Peyer's patch (tissue), 4 donors: Measurements from ENCODE around the gene NMT2. TPM values are rescaled to one million over a fixed set of nuclear protein-coding genes. Genes with fewer than 3 reads are reported as not detected.

Source experiments
- DNase-seq, 3 donors: peaks; one replicate each; pipeline ENCODE4 v3.0.0-alpha.2; 2017 to 2019
- H3K27ac ChIP-seq, 4 donors: fragments of 200-600 bp; sonication (generic); one replicate each; pipeline ENCODE4 v1.5.1; 2016 to 2019
- H3K27me3 ChIP-seq, 2 donors: fragments of 200-600 bp; sonication (generic); one replicate each; pipeline ENCODE4 v1.5.1; 2019
- H3K36me3 ChIP-seq, 3 donors: fragments of 200-600 bp; sonication (generic); one replicate each; pipeline ENCODE4 v1.5.1; 2016 to 2019
- H3K4me1 ChIP-seq, 4 donors: fragments of 200-600 bp; sonication (generic); one replicate each; pipeline ENCODE4 v1.5.1; 2016 to 2019
- H3K4me3 ChIP-seq, 4 donors: fragments of 200-600 bp; sonication (generic); 1 replicate in 3 of 4; 2 replicates in 1 of 4; pipeline ENCODE4 v1.5.1; 2016 to 2019; ENCODE audit warnings: mild to moderate bottlenecking in 1 of 4
- H3K9me3 ChIP-seq, 4 donors: fragments of 200-600 bp; sonication (generic); one replicate each; pipeline ENCODE4 v1.5.1; 2016 to 2019; ENCODE audit warnings: mild to moderate bottlenecking in 1 of 4
- POLR2A ChIP-seq, 2 donors: fragments of 450-650 bp; IDR thresholded peaks; one replicate each; pipeline ENCODE4 v1.5.1; 2017; ENCODE audit warnings: antibody characterized with exemption in 2 of 2, mild to moderate bottlenecking in 2 of 2, moderate library complexity in 2 of 2
- total RNA-seq, 4 donors: library from RNA; depleted of rRNA; stranded (reverse); fragments of >200 nt; gene quantifications; one replicate each; pipeline ENCODE4 v1.1.0, GENCODE V29; 2016
- TF ChIP-seq, protein P1 (sequence below), 6 experiments: fragments of 450-650 bp in 4 of 6; fragments of 200-600 bp in 2 of 6; sonication (generic) in 1 of 6; IDR thresholded peaks; one replicate each; pipeline ENCODE4 v1.5.1; 2017 to 2019; ENCODE audit warnings: antibody characterized with exemption in 6 of 6, mild to moderate bottlenecking in 3 of 6, moderate library complexity in 1 of 6

Gene NMT2
- total RNA-seq, 4 donors from 2014 or later, result 13.2 to 27.9 (median 20.8) TPM

- H3K36me3 ChIP-seq, result no peaks in the 10 kb centered on the region
- no peak overlapping the region for H3K4me3 ChIP-seq
- no peaks in the 10 kb centered on the region for H3K27me3 ChIP-seq
- DNase-seq, result no peak
- no peaks in the 10 kb centered on the region for H3K9me3 ChIP-seq
- no peak overlapping the region for H3K27ac ChIP-seq
- no peaks in the 10 kb centered on the region for H3K4me1 ChIP-seq
- no peak for TF ChIP-seq POLR2A (IDR thresholded peaks at IDR 0.05)
- TF ChIP-seq, protein P1, sequence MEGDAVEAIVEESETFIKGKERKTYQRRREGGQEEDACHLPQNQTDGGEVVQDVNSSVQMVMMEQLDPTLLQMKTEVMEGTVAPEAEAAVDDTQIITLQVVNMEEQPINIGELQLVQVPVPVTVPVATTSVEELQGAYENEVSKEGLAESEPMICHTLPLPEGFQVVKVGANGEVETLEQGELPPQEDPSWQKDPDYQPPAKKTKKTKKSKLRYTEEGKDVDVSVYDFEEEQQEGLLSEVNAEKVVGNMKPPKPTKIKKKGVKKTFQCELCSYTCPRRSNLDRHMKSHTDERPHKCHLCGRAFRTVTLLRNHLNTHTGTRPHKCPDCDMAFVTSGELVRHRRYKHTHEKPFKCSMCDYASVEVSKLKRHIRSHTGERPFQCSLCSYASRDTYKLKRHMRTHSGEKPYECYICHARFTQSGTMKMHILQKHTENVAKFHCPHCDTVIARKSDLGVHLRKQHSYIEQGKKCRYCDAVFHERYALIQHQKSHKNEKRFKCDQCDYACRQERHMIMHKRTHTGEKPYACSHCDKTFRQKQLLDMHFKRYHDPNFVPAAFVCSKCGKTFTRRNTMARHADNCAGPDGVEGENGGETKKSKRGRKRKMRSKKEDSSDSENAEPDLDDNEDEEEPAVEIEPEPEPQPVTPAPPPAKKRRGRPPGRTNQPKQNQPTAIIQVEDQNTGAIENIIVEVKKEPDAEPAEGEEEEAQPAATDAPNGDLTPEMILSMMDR (IDR thresholded peaks at IDR 0.05), result no peak
These were observed 20.1 kb upstream of the NMT2 start for GRCh38 chr10:15188603-15189002.

DNA sequence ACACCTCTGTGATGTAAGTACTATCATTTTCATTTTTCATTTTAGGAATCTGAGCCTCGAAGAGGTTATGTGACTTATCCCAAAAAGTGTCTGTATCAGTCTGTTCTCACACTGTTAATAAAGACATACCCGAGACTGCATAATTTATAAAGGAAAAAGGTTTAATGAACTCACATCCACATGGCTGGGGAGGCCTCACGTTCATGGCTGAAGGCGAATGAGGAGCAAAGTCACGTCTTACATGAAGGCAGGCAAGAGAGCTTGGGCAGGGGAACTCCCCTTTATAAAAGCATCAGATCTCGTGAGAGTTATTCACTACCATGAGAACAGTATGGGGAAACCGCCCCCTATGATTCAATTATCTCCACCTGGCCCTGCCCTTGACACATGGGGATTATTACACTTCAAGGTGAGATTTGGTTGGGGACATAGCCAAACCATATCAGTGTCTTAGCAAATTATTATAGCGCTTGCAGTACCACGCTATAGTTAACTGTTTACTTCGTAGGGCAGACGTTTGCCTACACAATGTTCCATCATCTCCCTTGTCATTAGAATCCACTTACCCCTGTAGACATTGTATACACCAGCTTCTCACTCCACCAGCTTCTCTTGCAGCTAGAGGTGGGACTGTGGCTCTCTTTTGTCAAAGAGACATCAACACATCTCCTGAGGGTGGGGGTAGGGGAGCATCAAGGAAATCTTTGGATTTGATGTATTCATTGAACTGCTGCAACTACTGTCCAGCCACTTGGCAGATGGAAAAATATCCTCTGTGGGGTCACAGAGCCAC lies 15.4 kb upstream of the NMT2 start:
- Histone ChIP-seq H3K4me3 (no peak overlapping the region), H3K27ac (no peak overlapping the region), H3K27me3 (no peaks in the 10 kb centered on the region), H3K36me3 (no peaks in the 10 kb centered on the region), H3K4me1 (no peaks in the 10 kb centered on the region), H3K9me3 (no peaks in the 10 kb centered on the region)
- DNase-seq, result no peak
- TF ChIP-seq, protein P1 (IDR thresholded peaks at IDR 0.05), result no peak
- TF ChIP-seq POLR2A (IDR thresholded peaks at IDR 0.05), result no peak

DNA sequence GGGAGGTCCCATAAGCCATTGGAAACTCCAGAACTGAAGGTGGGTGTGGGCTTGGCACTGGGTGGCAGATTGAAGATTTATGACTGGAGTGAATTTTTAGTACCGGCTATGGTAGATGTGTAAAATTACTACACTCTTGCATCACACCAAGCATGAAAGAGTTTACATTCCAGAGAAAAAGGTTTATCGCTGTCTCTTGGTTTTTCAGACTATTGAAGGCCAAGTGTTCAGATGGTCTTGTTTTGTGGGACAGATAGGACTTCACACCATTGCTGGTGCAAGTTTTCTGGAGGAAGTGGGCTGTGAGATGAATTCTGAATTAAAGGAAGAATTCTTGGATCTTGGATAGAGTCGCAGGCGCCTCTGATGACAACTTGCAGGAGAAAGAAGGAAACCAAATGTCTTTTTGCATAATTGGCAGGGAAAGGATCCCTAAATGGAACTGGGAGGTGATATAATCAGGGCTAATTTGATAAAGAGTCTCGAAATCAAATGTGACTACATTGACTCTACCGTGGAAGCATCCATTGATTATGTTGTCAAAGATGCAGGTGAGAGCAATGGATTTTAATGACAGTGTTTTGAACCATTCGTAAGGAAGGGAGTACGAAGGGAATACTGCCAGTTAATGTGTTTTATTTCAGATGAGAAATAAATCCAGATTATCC lies 14.2 kb upstream of the NMT2 start:
- H3K27me3 ChIP-seq, result no peaks in the 10 kb centered on the region
- DNase-seq, result no peak
- H3K9me3 ChIP-seq, result no peaks in the 10 kb centered on the region
- no peaks in the 10 kb centered on the region for H3K36me3 ChIP-seq
- TF ChIP-seq, protein P1 (IDR thresholded peaks at IDR 0.05), result no peak
- no peak for TF ChIP-seq POLR2A (IDR thresholded peaks at IDR 0.05)
- no peaks in the 10 kb centered on the region for H3K4me1 ChIP-seq
- H3K4me3 ChIP-seq, result no peak overlapping the region
- H3K27ac ChIP-seq, result no peak overlapping the region

GRCh38 chr10:15181576-15182156 lies 13.2 kb upstream of the NMT2 start:
- no peak overlapping the region for H3K27ac ChIP-seq
- no peaks in the 10 kb centered on the region for H3K9me3 ChIP-seq
- no peaks in the 10 kb centered on the region for H3K27me3 ChIP-seq
- no peaks in the 10 kb centered on the region for H3K4me1 ChIP-seq
- TF ChIP-seq POLR2A (IDR thresholded peaks at IDR 0.05), result no peak
- TF ChIP-seq, protein P1 (IDR thresholded peaks at IDR 0.05), result no peak
- H3K36me3 ChIP-seq, result no peaks in the 10 kb centered on the region
- no peak overlapping the region for H3K4me3 ChIP-seq
- no peak for DNase-seq

- no peak for DNase-seq
- no peak for TF ChIP-seq POLR2A (IDR thresholded peaks at IDR 0.05)
- TF ChIP-seq, protein P1 (IDR thresholded peaks at IDR 0.05), result no peak
- H3K9me3 ChIP-seq, result no peaks in the 10 kb centered on the region
- H3K27me3 ChIP-seq, result no peaks in the 10 kb centered on the region
- H3K36me3 ChIP-seq, result no peaks in the 10 kb centered on the region
- no peak overlapping the region for H3K4me3 ChIP-seq
- H3K27ac ChIP-seq, result no peak overlapping the region
- no peaks in the 10 kb centered on the region for H3K4me1 ChIP-seq
These were observed 12.2 kb upstream of the NMT2 start for GRCh38 chr10:15180736-15181135.
